CD4-positive, alpha-beta T cell (primary cell): ENCODE data around the gene FOXD4L4. TPM values are rescaled to one million over a fixed set of nuclear protein-coding genes. Genes with fewer than 3 reads are reported as not detected.
"Not testable (repeated sequence)": the region's sequence is repeated elsewhere in the genome, so short reads cannot be mapped to it uniquely, and the experiment has no call there.

Experiments
- ATAC-seq: fragments of 200-7000 bp; cut with Tn5 transposase; one replicate; pipeline ENCODE4 v1.10.0; 2022; ENCODE audit warnings: mild to moderate bottlenecking; ENCODE audit not compliant: poor library complexity
- CTCF ChIA-PET: fragments of 350-600 bp; sonication (Branson Sonifier 250); formaldehyde crosslinking; loops from one replicate; lab custom pipeline; 2021; ENCODE audit warnings: antibody characterized with exemption, inconsistent platforms; lab: Charles Lee
- POLR2A ChIA-PET: fragments of 350-600 bp; sonication (Branson Sonifier 250); formaldehyde crosslinking; loops from one replicate; lab custom pipeline; 2021; ENCODE audit warnings: antibody characterized with exemption, inconsistent platforms; lab: Charles Lee
- DNase-seq, 14 experiments: peaks; one replicate each; pipeline ENCODE4 v3.0.0-alpha.2; 2013 to 2020; ENCODE audit warnings: mixed read lengths in 2 of 14
- H3K27ac ChIP-seq, 2 donors: one replicate each; pipeline versions ENCODE4 v1.5.1 to v1.7.0; 2013; ENCODE audit warnings: low read length in 2 of 2, low read depth in 1 of 2, mild to moderate bottlenecking in 1 of 2
- H3K27me3 ChIP-seq, 2 experiments: 1 replicate in 1 of 2; 2 replicates in 1 of 2; pipeline versions ENCODE4 v1.6.1 to v1.7.0; 2013; ENCODE audit warnings: low read length in 2 of 2, control low read depth in 1 of 2, mild to moderate bottlenecking in 1 of 2, moderate library complexity in 1 of 2; ENCODE audit not compliant: insufficient read depth in 2 of 2, control insufficient read depth in 1 of 2
- H3K36me3 ChIP-seq: one replicate; pipeline ENCODE4 v1.6.1; 2013; ENCODE audit warnings: low read length, control low read depth; ENCODE audit not compliant: insufficient read depth
- H3K4me1 ChIP-seq: one replicate; pipeline ENCODE4 v1.6.1; 2013; ENCODE audit warnings: low read length, control low read depth; ENCODE audit not compliant: insufficient read depth
- H3K4me3 ChIP-seq: one replicate; pipeline ENCODE4 v1.5.1; 2013; ENCODE audit warnings: mild to moderate bottlenecking, low read length, moderate library complexity
- H3K9me3 ChIP-seq, 2 experiments: 1 replicate in 1 of 2; 2 replicates in 1 of 2; pipeline versions ENCODE4 v1.6.1 to v1.7.0; 2013; ENCODE audit warnings: low read length in 2 of 2, mild to moderate bottlenecking in 2 of 2, control low read depth in 1 of 2, moderate library complexity in 1 of 2; ENCODE audit not compliant: control insufficient read depth in 1 of 2, insufficient read depth in 1 of 2
- H3K27ac Mint-ChIP-seq: one replicate; pipeline ENCODE4 v1.8.0; 2020; ENCODE audit warnings: mixed read lengths
- H3K27me3 Mint-ChIP-seq: one replicate; pipeline ENCODE4 v1.8.0; 2021; ENCODE audit warnings: mixed read lengths
- H3K36me3 Mint-ChIP-seq: one replicate; pipeline ENCODE4 v1.8.0; 2021; ENCODE audit warnings: low read depth, mixed read lengths
- H3K4me1 Mint-ChIP-seq: one replicate; pipeline ENCODE4 v1.8.0; 2021; ENCODE audit warnings: low read depth, mixed read lengths
- H3K4me3 Mint-ChIP-seq: one replicate; pipeline ENCODE4 v1.8.0; 2020; ENCODE audit warnings: mild to moderate bottlenecking, mixed read lengths
- H3K9me3 Mint-ChIP-seq: one replicate; pipeline ENCODE4 v1.8.0; 2020; ENCODE audit warnings: mixed read lengths
- intact Hi-C, 2 experiments: fragments of 100-400 bp; cut with DNase I in 1 of 2; cut with micrococcal nuclease in 1 of 2; formaldehyde crosslinking; loops; one replicate each; pipeline versions ENCODE4 v1.15.1 to v1.9.0; 2023 to 2025; cut with DNase I, micrococcal nuclease
- polyA plus RNA-seq, 2 donors: library from polyadenylated mRNA; unstranded; fragments of 120-200 nt; gene quantifications; one replicate each; pipeline ENCODE4 v1.2.1, GENCODE V29; 2013
- total RNA-seq, 174 experiments: library from RNA in 2 of 174; stranded (reverse) in 2 of 174; gene quantifications; one replicate each; pipeline ENCODE4 v1.2.3 and lab custom pipeline; 2021 to 2026

The FOXD4L4 gene
- total RNA-seq = not detected
- not detected for polyA plus RNA-seq (2013, experiment 1 of 2)
- polyA plus RNA-seq (2013, experiment 2 of 2) = 0.05 TPM
- 0 to 0.20 (median 0) reads per million in 172 experiments for total RNA-seq (lab: John Stamatoyannopoulos, UW)

- H3K27ac ChIP-seq, H3K36me3 ChIP-seq, H3K4me1 ChIP-seq, POLR2A ChIA-PET, H3K36me3 Mint-ChIP-seq, intact Hi-C loops, H3K4me3 Mint-ChIP-seq, DNase-seq, H3K27ac Mint-ChIP-seq, H3K4me1 Mint-ChIP-seq, H3K4me3 ChIP-seq, ATAC-seq, H3K27me3 Mint-ChIP-seq, H3K9me3 ChIP-seq, H3K9me3 Mint-ChIP-seq, CTCF ChIA-PET, H3K27me3 ChIP-seq: not testable (repeated sequence)
These were observed at the start of gene FOXD4L4 for GRCh38 chr9:65737096-65737564. FOXD4L4 (plus strand) TSS chr9:65737146; CDS start chr9:65737146, 0 bp downstream.

DNA sequence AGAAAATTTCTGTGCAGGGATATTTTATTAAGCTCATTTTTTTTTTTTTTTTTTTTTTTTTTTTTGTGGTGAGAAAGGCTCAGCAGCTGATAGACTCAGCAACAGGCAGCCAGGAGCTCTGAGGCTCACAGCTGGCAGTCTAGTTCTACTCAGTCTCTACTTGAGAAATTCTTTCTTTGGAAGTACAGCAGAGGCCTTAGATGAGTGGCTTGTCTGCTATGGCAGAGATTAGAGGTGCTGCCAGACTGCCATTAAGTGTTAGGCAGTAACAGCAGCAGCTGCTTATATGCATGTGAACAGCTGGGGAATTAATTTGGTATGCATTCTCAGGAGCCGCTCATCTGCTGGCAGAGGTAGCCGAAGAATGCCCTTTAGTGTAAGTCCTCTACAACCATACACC lies 33.4 kb upstream of the FOXD4L4 start:
- ATAC-seq, H3K4me3 Mint-ChIP-seq, H3K27ac Mint-ChIP-seq, H3K27ac ChIP-seq, H3K27me3 ChIP-seq, POLR2A ChIA-PET, DNase-seq, intact Hi-C loops, CTCF ChIA-PET, H3K27me3 Mint-ChIP-seq, H3K9me3 Mint-ChIP-seq, H3K9me3 ChIP-seq, H3K4me1 ChIP-seq, H3K36me3 ChIP-seq, H3K36me3 Mint-ChIP-seq, H3K4me1 Mint-ChIP-seq, H3K4me3 ChIP-seq: not testable (repeated sequence)

DNA sequence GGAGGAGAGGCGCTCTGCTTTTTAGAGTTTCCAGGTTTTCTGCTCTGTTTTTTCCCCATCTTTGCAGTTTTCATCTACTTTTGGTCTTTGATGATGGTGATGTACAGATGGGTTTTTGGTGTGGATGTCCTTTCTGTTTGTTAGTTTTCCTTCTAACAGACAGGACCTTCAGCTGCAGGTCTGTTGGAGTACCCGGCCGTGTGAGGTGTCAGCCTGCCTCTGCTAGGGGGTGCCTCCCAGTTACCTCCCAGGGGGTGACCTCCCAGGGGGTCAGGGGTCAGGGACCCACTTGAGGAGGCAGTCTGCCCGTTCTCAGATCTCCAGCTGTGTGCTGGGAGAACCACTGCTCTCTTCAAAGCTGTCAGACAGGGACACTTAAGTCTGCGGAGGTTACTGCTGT lies 22.5 kb upstream of the FOXD4L4 start:
- H3K9me3 ChIP-seq, H3K4me1 Mint-ChIP-seq, H3K27ac Mint-ChIP-seq, ATAC-seq, H3K27ac ChIP-seq, intact Hi-C loops, CTCF ChIA-PET, H3K36me3 Mint-ChIP-seq, H3K27me3 ChIP-seq, H3K27me3 Mint-ChIP-seq, H3K4me1 ChIP-seq, H3K36me3 ChIP-seq, DNase-seq, H3K4me3 Mint-ChIP-seq, POLR2A ChIA-PET, H3K4me3 ChIP-seq, H3K9me3 Mint-ChIP-seq: not testable (repeated sequence)

- POLR2A ChIA-PET, H3K9me3 Mint-ChIP-seq, ATAC-seq, H3K9me3 ChIP-seq, H3K4me1 ChIP-seq, H3K4me3 ChIP-seq, H3K27me3 ChIP-seq, H3K36me3 ChIP-seq, CTCF ChIA-PET, H3K36me3 Mint-ChIP-seq, H3K4me3 Mint-ChIP-seq, H3K4me1 Mint-ChIP-seq, DNase-seq, H3K27ac Mint-ChIP-seq, H3K27ac ChIP-seq, intact Hi-C loops, H3K27me3 Mint-ChIP-seq: not testable (repeated sequence)
These were observed 1.2 kb downstream of the FOXD4L4 start for GRCh38 chr9:65738133-65738532.

Other genes with a start within 250 kb of the FOXD4L4 start
- gene ZNG1E, start 61.2 kb upstream of the FOXD4L4 start, total RNA-seq = 10 to 100 TPM; 39.2 to 41.2 TPM